ENCODE measurements around the gene SLC29A1.

SLC29A1 gene

GRCh38 chr6:44260451-44261297 is 37.3 kb downstream of the SLC29A1 start:
- H4K91ac ChIP-seq (ENCODE audit: low read depth, low read length), result no peak overlapping the region
- no peaks in the 10 kb centered on the region for H3K27me3 ChIP-seq (ENCODE audit: insufficient read depth, low read length)
- H3K4ac ChIP-seq (ENCODE audit: low read depth, low read length), result no peak overlapping the region
- no peak overlapping the region for H2BK120ac ChIP-seq (ENCODE audit: insufficient read depth, low read length, poor library complexity)
- peaks cover 19 to 25% of the 10 kb centered on the region in 2 experiments for H3K36me3 ChIP-seq (ENCODE audit: control insufficient read depth in 1 of 2, insufficient read depth in 2 of 2, low read length in 2 of 2)
- H3K18ac ChIP-seq (ENCODE audit: low read length), result no peak overlapping the region
- H3K79me1 ChIP-seq (ENCODE audit: low read length), result peaks cover 18% of the 10 kb centered on the region
- no peak overlapping the region for H3K23ac ChIP-seq (ENCODE audit: low read length)
- no peaks in the 10 kb centered on the region for H3K9me3 ChIP-seq (ENCODE audit: insufficient read depth, low read depth, low read length)
- WGBS (ENCODE audit: extremely low coverage, insufficient coverage, insufficient read length), result no CpG with 5 or more reads among the region's 6 CpGs
- H3K79me2 ChIP-seq (ENCODE audit: control insufficient read depth, insufficient read depth, low read length, poor library complexity), result peaks cover 12% of the 10 kb centered on the region
- no peak for DNase-seq
- no peak overlapping the region for H2BK5ac ChIP-seq (ENCODE audit: low read depth, low read length, poor library complexity)
- no peak overlapping the region for H3K27ac ChIP-seq (ENCODE audit: low read depth, low read length)
- no peak overlapping the region for H3K4me3 ChIP-seq (ENCODE audit: low read depth, low read length)
- H3K14ac ChIP-seq (ENCODE audit: low read length), result no peak overlapping the region
- H4K12ac ChIP-seq (ENCODE audit: low read depth, low read length), result no peak overlapping the region
- H3K9ac ChIP-seq (ENCODE audit: low read length), result no peak overlapping the region
- H2BK12ac ChIP-seq (ENCODE audit: low read length), result no peak overlapping the region
- H3K4me1 ChIP-seq (ENCODE audit: control insufficient read depth in 1 of 2, insufficient read depth in 2 of 2, low read length in 2 of 2), result peaks cover 32 to 33% of the 10 kb centered on the region in 2 experiments
- H4K8ac ChIP-seq (ENCODE audit: low read depth, low read length), result no peak overlapping the region
- no peak overlapping the region for H2AK5ac ChIP-seq (ENCODE audit: low read length)
- no peak overlapping the region for H3K4me2 ChIP-seq (ENCODE audit: low read length)
- no peak overlapping the region for H2AFZ ChIP-seq (ENCODE audit: insufficient read depth, low read length, poor library complexity)

GRCh38 chr6:44261581-44261980 is 38.2 kb downstream of the SLC29A1 start:
- H4K91ac ChIP-seq (ENCODE audit: low read depth, low read length), result no peak overlapping the region
- no peaks in the 10 kb centered on the region for H3K9me3 ChIP-seq (ENCODE audit: insufficient read depth, low read depth, low read length)
- no peak overlapping the region for H3K9ac ChIP-seq (ENCODE audit: low read length)
- H4K8ac ChIP-seq (ENCODE audit: low read depth, low read length), result no peak overlapping the region
- no peak overlapping the region for H3K4ac ChIP-seq (ENCODE audit: low read depth, low read length)
- no peak overlapping the region for H3K18ac ChIP-seq (ENCODE audit: low read length)
- H3K14ac ChIP-seq (ENCODE audit: low read length), result no peak overlapping the region
- H3K36me3 ChIP-seq (ENCODE audit: control insufficient read depth in 1 of 2, insufficient read depth in 2 of 2, low read length in 2 of 2), result peaks cover 19 to 23% of the 10 kb centered on the region in 2 experiments
- no peak overlapping the region for H2BK12ac ChIP-seq (ENCODE audit: low read length)
- H3K27me3 ChIP-seq (ENCODE audit: insufficient read depth, low read length), result no peaks in the 10 kb centered on the region
- no peak overlapping the region for H3K4me3 ChIP-seq (ENCODE audit: low read depth, low read length)
- WGBS (ENCODE audit: extremely low coverage, insufficient coverage, insufficient read length), result no CpG with 5 or more reads among the region's 8 CpGs
- no peak overlapping the region for H3K4me2 ChIP-seq (ENCODE audit: low read length)
- H3K4me1 ChIP-seq (ENCODE audit: control insufficient read depth in 1 of 2, insufficient read depth in 2 of 2, low read length in 2 of 2), result peaks cover 24 to 27% of the 10 kb centered on the region in 2 experiments
- no peak overlapping the region for H2BK120ac ChIP-seq (ENCODE audit: insufficient read depth, low read length, poor library complexity)
- H2AK5ac ChIP-seq (ENCODE audit: low read length), result no peak overlapping the region
- H3K79me1 ChIP-seq (ENCODE audit: low read length), result peaks cover 16% of the 10 kb centered on the region
- no peak overlapping the region for H2BK5ac ChIP-seq (ENCODE audit: low read depth, low read length, poor library complexity)
- no peak overlapping the region for H4K12ac ChIP-seq (ENCODE audit: low read depth, low read length)
- H3K79me2 ChIP-seq (ENCODE audit: control insufficient read depth, insufficient read depth, low read length, poor library complexity), result peaks cover 11% of the 10 kb centered on the region
- no peak for DNase-seq
- H3K23ac ChIP-seq (ENCODE audit: low read length), result no peak overlapping the region
- H3K27ac ChIP-seq (ENCODE audit: low read depth, low read length), result no peak overlapping the region
- H2AFZ ChIP-seq (ENCODE audit: insufficient read depth, low read length, poor library complexity), result no peak overlapping the region

- no CpG with 5 or more reads among the region's 7 CpGs for WGBS (ENCODE audit: extremely low coverage, insufficient coverage, insufficient read length)
- peak overlapping the region; percentile 44 for H2AK5ac ChIP-seq (ENCODE audit: low read length)
- no peak overlapping the region for H2BK120ac ChIP-seq (ENCODE audit: insufficient read depth, low read length, poor library complexity)
- peak overlapping the region; percentile 99 for H3K4me2 ChIP-seq (ENCODE audit: low read length)
- H3K4me3 ChIP-seq (ENCODE audit: low read depth, low read length), result no peak overlapping the region
- H4K8ac ChIP-seq (ENCODE audit: low read depth, low read length), result peak overlapping the region; percentile 33
- peaks cover 19 to 23% of the 10 kb centered on the region in 2 experiments for H3K36me3 ChIP-seq (ENCODE audit: control insufficient read depth in 1 of 2, insufficient read depth in 2 of 2, low read length in 2 of 2)
- no peak overlapping the region for H3K27ac ChIP-seq (ENCODE audit: low read depth, low read length)
- peak overlapping the region; percentile 4 for H2BK5ac ChIP-seq (ENCODE audit: low read depth, low read length, poor library complexity)
- peaks cover 23 to 25% of the 10 kb centered on the region in 2 experiments for H3K4me1 ChIP-seq (ENCODE audit: control insufficient read depth in 1 of 2, insufficient read depth in 2 of 2, low read length in 2 of 2)
- H3K27me3 ChIP-seq (ENCODE audit: insufficient read depth, low read length), result no peaks in the 10 kb centered on the region
- H2BK12ac ChIP-seq (ENCODE audit: low read length), result no peak overlapping the region
- no peak overlapping the region for H3K14ac ChIP-seq (ENCODE audit: low read length)
- H2AFZ ChIP-seq (ENCODE audit: insufficient read depth, low read length, poor library complexity), result no peak overlapping the region
- peak overlapping the region; percentile 13 for H3K9ac ChIP-seq (ENCODE audit: low read length)
- no peaks in the 10 kb centered on the region for H3K9me3 ChIP-seq (ENCODE audit: insufficient read depth, low read depth, low read length)
- no peak for DNase-seq
- H3K79me2 ChIP-seq (ENCODE audit: control insufficient read depth, insufficient read depth, low read length, poor library complexity), result peaks cover 3% of the 10 kb centered on the region
- peak overlapping the region; percentile 38 for H3K18ac ChIP-seq (ENCODE audit: low read length)
- H3K79me1 ChIP-seq (ENCODE audit: low read length), result peaks cover 8% of the 10 kb centered on the region
- no peak overlapping the region for H4K12ac ChIP-seq (ENCODE audit: low read depth, low read length)
- no peak overlapping the region for H4K91ac ChIP-seq (ENCODE audit: low read depth, low read length)
- H3K4ac ChIP-seq (ENCODE audit: low read depth, low read length), result peak overlapping the region; percentile 29
- H3K23ac ChIP-seq (ENCODE audit: low read length), result no peak overlapping the region
Measured at GRCh38 chr6:44262467-44263353, 39.3 kb downstream of the SLC29A1 start.

GRCh38 chr6:44263354-44264100 is 40.1 kb downstream of the SLC29A1 start:
- Histone ChIP-seq H3K4ac (ENCODE audit: low read depth, low read length) (peak overlapping the region; percentile 29), H3K18ac (ENCODE audit: low read length) (peak overlapping the region; percentile 38), H3K14ac (ENCODE audit: low read length) (no peak overlapping the region), H2BK5ac (ENCODE audit: low read depth, low read length, poor library complexity) (peak overlapping the region; percentile 9), H3K4me1 (ENCODE audit: control insufficient read depth in 1 of 2, insufficient read depth in 2 of 2, low read length in 2 of 2) (peaks cover 23 to 24% of the 10 kb centered on the region in 2 experiments), H4K12ac (ENCODE audit: low read depth, low read length) (no peak overlapping the region), H3K9ac (ENCODE audit: low read length) (peak overlapping the region; percentile 18), H3K79me2 (ENCODE audit: control insufficient read depth, insufficient read depth, low read length, poor library complexity) (peaks cover 3% of the 10 kb centered on the region), H2AFZ (ENCODE audit: insufficient read depth, low read length, poor library complexity) (no peak overlapping the region), H3K27me3 (ENCODE audit: insufficient read depth, low read length) (peaks cover 3% of the 10 kb centered on the region), H3K4me2 (ENCODE audit: low read length) (peak overlapping the region; percentile 99), H2BK120ac (ENCODE audit: insufficient read depth, low read length, poor library complexity) (no peak overlapping the region), H3K23ac (ENCODE audit: low read length) (no peak overlapping the region), H2AK5ac (ENCODE audit: low read length) (peak overlapping the region; percentile 26), H4K8ac (ENCODE audit: low read depth, low read length) (peak overlapping the region; percentile 33), H3K9me3 (ENCODE audit: insufficient read depth, low read depth, low read length) (no peaks in the 10 kb centered on the region), H3K27ac (ENCODE audit: low read depth, low read length) (no peak overlapping the region), H2BK12ac (ENCODE audit: low read length) (peak overlapping the region; percentile 42), H3K4me3 (ENCODE audit: low read depth, low read length) (no peak overlapping the region), H3K79me1 (ENCODE audit: low read length) (peaks cover 8% of the 10 kb centered on the region), H4K91ac (ENCODE audit: low read depth, low read length) (peak overlapping the region; percentile 13), H3K36me3 (ENCODE audit: control insufficient read depth in 1 of 2, insufficient read depth in 2 of 2, low read length in 2 of 2) (peaks cover 17 to 20% of the 10 kb centered on the region in 2 experiments)
- WGBS (ENCODE audit: extremely low coverage, insufficient coverage, insufficient read length), result no CpG with 5 or more reads among the region's 9 CpGs
- no peak for DNase-seq
